WERI-Rb-1 (cell line): ENCODE measurements around the gene LSAMP.

Experiments
- DNase-seq: peaks from one replicate; pipeline ENCODE4 v3.0.0-alpha.2; 2020
- H3K27ac ChIP-seq: fragments of 250-450 bp; sonication (Bioruptor Pico); 2 replicates; pipeline ENCODE4 v1.5.1; 2020; ENCODE audit warnings: mild to moderate bottlenecking, moderate library complexity
- H3K27me3 ChIP-seq: fragments of 250-450 bp; sonication (Bioruptor Pico); 2 replicates; pipeline ENCODE4 v1.5.1; 2021; ENCODE audit warnings: mild to moderate bottlenecking, low read depth, moderate library complexity; ENCODE audit not compliant: insufficient read depth, severe bottlenecking
- H3K36me3 ChIP-seq: fragments of 250-450 bp; sonication (Bioruptor Pico); 2 replicates; pipeline ENCODE4 v1.5.1; 2020; ENCODE audit warnings: mild to moderate bottlenecking, moderate library complexity
- H3K4me3 ChIP-seq: 2 replicates; pipeline ENCODE4 v1.5.1; 2011; ENCODE audit warnings: low read depth, mild to moderate bottlenecking, control low read depth, low read length
- H3K9me3 ChIP-seq: fragments of 250-450 bp; sonication (Bioruptor Pico); 2 replicates; pipeline ENCODE4 v1.5.1; 2021; ENCODE audit warnings: mild to moderate bottlenecking, moderate library complexity; ENCODE audit not compliant: severe bottlenecking
- CTCF ChIP-seq: IDR thresholded peaks from 2 replicates; pipeline ENCODE4 v1.5.1; 2011; ENCODE audit warnings: low read depth, mild to moderate bottlenecking, control low read depth, inconsistent platforms, low read length

LSAMP gene

GRCh38 chr3:116246406-116246980 is 198.8 kb downstream of the LSAMP start:
- Histone ChIP-seq H3K27ac (no peak overlapping the region), H3K9me3 (no peaks in the 10 kb centered on the region), H3K4me3 (no peak overlapping the region), H3K27me3 (no peaks in the 10 kb centered on the region), H3K36me3 (no peaks in the 10 kb centered on the region)
- DNase-seq: no peak
- TF ChIP-seq CTCF: no peak

GRCh38 chr3:116242825-116243224 is 202.5 kb downstream of the LSAMP start:
- no peaks in the 10 kb centered on the region for H3K36me3 ChIP-seq
- no peak for TF ChIP-seq CTCF
- H3K4me3 ChIP-seq: no peak overlapping the region
- H3K9me3 ChIP-seq: no peaks in the 10 kb centered on the region
- DNase-seq: no peak
- H3K27me3 ChIP-seq: no peaks in the 10 kb centered on the region
- H3K27ac ChIP-seq: no peak overlapping the region

- Histone ChIP-seq H3K27me3 (no peaks in the 10 kb centered on the region), H3K4me3 (no peak overlapping the region), H3K27ac (no peak overlapping the region), H3K36me3 (no peaks in the 10 kb centered on the region), H3K9me3 (no peaks in the 10 kb centered on the region)
- no peak for TF ChIP-seq CTCF
- DNase-seq: no peak
Measured at GRCh38 chr3:116241677-116242076, 203.6 kb downstream of the LSAMP start.

GRCh38 chr3:116240261-116240660 is 205.0 kb downstream of the LSAMP start:
- no peak for DNase-seq
- Histone ChIP-seq H3K9me3 (no peaks in the 10 kb centered on the region), H3K27ac (no peak overlapping the region), H3K36me3 (no peaks in the 10 kb centered on the region), H3K27me3 (no peaks in the 10 kb centered on the region), H3K4me3 (no peak overlapping the region)
- TF ChIP-seq CTCF: no peak

GRCh38 chr3:116238846-116239565 is 206.3 kb downstream of the LSAMP start:
- TF ChIP-seq CTCF: no peak
- H3K27ac ChIP-seq: no peak overlapping the region
- no peaks in the 10 kb centered on the region for H3K27me3 ChIP-seq
- DNase-seq: no peak
- no peaks in the 10 kb centered on the region for H3K36me3 ChIP-seq
- no peaks in the 10 kb centered on the region for H3K9me3 ChIP-seq
- no peak overlapping the region for H3K4me3 ChIP-seq
